ENCODE data around the gene KCNA10. TPM values are rescaled to one million over a fixed set of nuclear protein-coding genes. Genes with fewer than 3 reads are reported as not detected.

Gene KCNA10
- total RNA-seq, 1 experiment from 2014 or later = not detected

DNA sequence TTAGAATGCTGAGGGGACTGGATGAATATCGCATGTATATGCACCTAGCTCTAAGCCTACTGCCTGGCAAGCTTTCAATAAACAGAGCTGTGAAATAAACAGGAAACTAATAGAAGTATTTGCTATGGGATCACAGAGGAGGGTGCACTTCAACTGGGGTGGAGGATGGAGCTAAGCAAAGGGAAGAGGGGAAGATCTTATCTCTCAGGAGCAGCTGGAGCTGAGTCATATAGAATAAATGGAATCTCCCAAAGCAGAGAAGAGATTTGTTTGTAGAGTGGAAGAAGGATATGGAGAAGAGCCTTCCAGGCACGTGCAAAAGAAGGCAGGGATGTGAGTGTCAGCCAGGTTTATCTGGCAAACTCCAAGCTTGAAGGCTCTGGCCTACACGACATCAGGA, 17.0 kb upstream of the KCNA10 start:
- Histone ChIP-seq H3K27me3 (replicated peaks; ENCODE audit: insufficient read depth, low read depth, low read length, poor library complexity) (no peaks in the 10 kb centered on the region), H3K9me3 (ENCODE audit: low read depth, low read length, poor library complexity, severe bottlenecking) (no peaks in the 10 kb centered on the region), H3K4me3 (ENCODE audit: low read depth, low read length, poor library complexity, severe bottlenecking) (no peak overlapping the region), H3K4me1 (ENCODE audit: insufficient read depth, low read length, poor library complexity, severe bottlenecking) (peaks cover 9% of the 10 kb centered on the region), H3K27ac (ENCODE audit: low read depth, low read length, poor library complexity, severe bottlenecking) (no peak overlapping the region), H3K36me3 (ENCODE audit: insufficient read depth, low read length, poor library complexity, severe bottlenecking) (no peaks in the 10 kb centered on the region)
- ChIA-PET CTCF (no interaction called here), POLR2A (ENCODE audit: low non-redundant PET) (no interaction called here)
- DNase-seq (ENCODE audit: low spot score) = peak; percentile 33
- intact Hi-C loops (cut with micrococcal nuclease; ENCODE audit: unreplicated experiment) = no loop called here
- no peak for TF ChIP-seq CTCF (conservative IDR thresholded peaks at IDR 0.05; ENCODE audit: low read depth, low read length)
- no peak for TF ChIP-seq EZH2 (IDR thresholded peaks at IDR 0.05; ENCODE audit: borderline replicate concordance, low read depth, low read length, poor library complexity, severe bottlenecking)
- BruUV-seq (replicated peaks) = no TSS peak

DNA sequence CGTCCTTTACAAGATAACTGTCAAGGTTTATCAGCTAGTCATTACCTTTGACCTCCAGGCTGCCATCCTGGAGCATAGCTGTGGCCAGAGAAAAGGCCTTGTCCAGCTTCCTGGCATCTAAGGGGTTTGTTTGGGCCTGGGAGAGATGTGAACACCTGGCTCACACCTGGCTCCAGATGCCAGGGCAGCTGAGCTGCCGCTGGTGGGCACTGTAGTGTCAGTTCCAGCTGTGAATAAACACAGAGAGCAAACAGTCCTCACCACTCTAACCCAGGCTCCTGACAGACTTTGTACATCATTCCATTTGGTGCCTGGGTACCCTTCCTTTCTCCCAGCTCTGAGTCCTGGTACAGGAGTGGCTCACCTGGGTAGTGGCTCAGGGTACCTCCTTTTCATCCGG, 14.3 kb upstream of the KCNA10 start:
- Histone ChIP-seq H3K4me3 (ENCODE audit: low read depth, low read length, poor library complexity, severe bottlenecking) (no peak overlapping the region), H3K9me3 (ENCODE audit: low read depth, low read length, poor library complexity, severe bottlenecking) (no peaks in the 10 kb centered on the region), H3K4me1 (ENCODE audit: insufficient read depth, low read length, poor library complexity, severe bottlenecking) (peaks cover 6% of the 10 kb centered on the region), H3K27ac (ENCODE audit: low read depth, low read length, poor library complexity, severe bottlenecking) (no peak overlapping the region), H3K27me3 (replicated peaks; ENCODE audit: insufficient read depth, low read depth, low read length, poor library complexity) (no peaks in the 10 kb centered on the region), H3K36me3 (ENCODE audit: insufficient read depth, low read length, poor library complexity, severe bottlenecking) (no peaks in the 10 kb centered on the region)
- no peak for DNase-seq (ENCODE audit: low spot score)
- ChIA-PET CTCF (interaction anchor here (1.3 kb wide), 1 partner anchor 248 kb away, joined by 3 read pairs; no protein-coding TSS in a partner anchor), POLR2A (ENCODE audit: low non-redundant PET) (no interaction called here)
- no TSS peak for BruUV-seq (replicated peaks)
- intact Hi-C loops (cut with micrococcal nuclease; ENCODE audit: unreplicated experiment) = no loop called here
- TF ChIP-seq CTCF (conservative IDR thresholded peaks at IDR 0.05; ENCODE audit: low read depth, low read length) (no peak), EZH2 (IDR thresholded peaks at IDR 0.05; ENCODE audit: borderline replicate concordance, low read depth, low read length, poor library complexity, severe bottlenecking) (no peak)

- ChIA-PET POLR2A (ENCODE audit: low non-redundant PET) (interaction anchor here (0.5 kb wide), 1 partner anchor 44 kb away, joined by 3 read pairs; no protein-coding TSS in a partner anchor), CTCF (no interaction called here)
- no peak for DNase-seq (ENCODE audit: low spot score)
- H3K4me3 ChIP-seq (ENCODE audit: low read depth, low read length, poor library complexity, severe bottlenecking) = no peak overlapping the region
- intact Hi-C loops (cut with micrococcal nuclease; ENCODE audit: unreplicated experiment) = no loop called here
- TF ChIP-seq EZH2 (IDR thresholded peaks at IDR 0.05; ENCODE audit: borderline replicate concordance, low read depth, low read length, poor library complexity, severe bottlenecking) (no peak), CTCF (conservative IDR thresholded peaks at IDR 0.05; ENCODE audit: low read depth, low read length) (no peak)
- H3K36me3 ChIP-seq (ENCODE audit: insufficient read depth, low read length, poor library complexity, severe bottlenecking) = no peaks in the 10 kb centered on the region
- BruUV-seq (replicated peaks) = no TSS peak
- no peaks in the 10 kb centered on the region for H3K9me3 ChIP-seq (ENCODE audit: low read depth, low read length, poor library complexity, severe bottlenecking)
- H3K4me1 ChIP-seq (ENCODE audit: insufficient read depth, low read length, poor library complexity, severe bottlenecking) = no peaks in the 10 kb centered on the region
- no peaks in the 10 kb centered on the region for H3K27me3 ChIP-seq (replicated peaks; ENCODE audit: insufficient read depth, low read depth, low read length, poor library complexity)
- H3K27ac ChIP-seq (ENCODE audit: low read depth, low read length, poor library complexity, severe bottlenecking) = no peak overlapping the region
These were observed 10.0 kb upstream of the KCNA10 start for GRCh38 chr1:110529011-110529410.

All from A673 (cell line).